SH-SY5Y (cell line): ENCODE measurements around the gene PICK1.

Experiments
- GATA2 ChIP-seq: IDR thresholded peaks from 2 replicates; pipeline ENCODE4 v1.6.1; 2011; ENCODE audit warnings: mild to moderate bottlenecking, low read depth, low read length
- GATA3 ChIP-seq: IDR thresholded peaks from 2 replicates; pipeline ENCODE4 v1.6.1; 2011; ENCODE audit warnings: low read depth, mild to moderate bottlenecking, low read length, moderate library complexity

GRCh38 chr22:38087855-38088254 is 30.7 kb downstream of the PICK1 start:
- TF ChIP-seq GATA2 = no peak
- TF ChIP-seq GATA3 = no peak
